ENCODE data around the gene FBRSL1. TPM values are rescaled to one million over a fixed set of nuclear protein-coding genes. Genes with fewer than 3 reads are reported as not detected.
"Not testable (repeated sequence)": the region's sequence is repeated elsewhere in the genome, so short reads cannot be mapped to it uniquely, and the experiment has no call there.

The FBRSL1 gene
- total RNA-seq (10 to 100 TPM; 12.6 to 69.5 (median 54.3) TPM), polyA plus RNA-seq (10 to 100 TPM in 1 of 2 donors, 1 to 10 TPM in 1; 3.2 to 22.2 TPM)
- long read RNA-seq, donor 1, partial matches to known transcripts, result 16 of 30 reads
- long read RNA-seq, donor 1, other reads (novel, unspliced or antisense), result 14 of 30 reads
- long read RNA-seq, donor 2, partial matches to known transcripts, result 0 of 8 reads
- long read RNA-seq, donor 2, other reads (novel, unspliced or antisense), result 8 of 8 reads
- long read RNA-seq, donor 3, partial matches to known transcripts, result 59 of 94 reads
- long read RNA-seq, donor 3, other reads (novel, unspliced or antisense), result 35 of 94 reads

DNA sequence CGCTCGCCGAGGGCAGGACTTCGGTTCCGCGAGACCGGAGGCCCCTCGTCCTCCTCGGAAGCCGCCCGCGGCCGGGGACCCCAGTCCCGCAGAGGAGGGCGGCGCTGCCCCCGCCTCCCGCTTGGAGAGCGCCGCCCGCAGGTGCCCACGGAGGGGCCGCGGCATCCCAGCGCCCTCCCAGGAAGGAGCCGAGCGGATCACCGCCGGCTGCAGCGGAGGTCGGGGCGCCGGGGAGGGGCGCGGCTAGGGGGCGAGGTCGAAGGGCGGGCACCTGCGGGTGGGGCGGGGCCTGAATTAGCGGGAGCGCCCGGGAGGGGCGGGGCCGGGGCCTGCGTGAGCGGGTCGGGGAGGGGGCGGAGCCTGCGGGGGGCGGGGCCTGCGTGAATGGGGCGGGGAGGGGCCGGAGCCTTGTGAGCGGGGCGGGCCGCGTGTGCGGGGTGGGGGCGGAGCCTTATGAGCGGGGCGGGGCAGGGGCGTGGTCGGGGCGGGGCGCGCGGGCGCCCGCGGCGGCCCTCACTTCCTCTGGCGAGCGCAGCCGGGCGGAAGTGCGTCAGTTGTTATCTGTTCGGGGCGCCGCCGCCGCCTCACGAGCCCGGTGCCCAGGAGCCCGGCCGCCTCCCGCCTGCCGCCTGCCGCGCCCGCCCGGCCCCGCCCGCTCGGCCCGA is at the start of gene FBRSL1:
Gene FBRSL1 (plus strand): TSS at position 550 of the 665 bp plus-strand sequence.
- TF ChIP-seq POLR2A (IDR thresholded peaks at IDR 0.05), result no peak
- TF ChIP-seq EP300 (IDR thresholded peaks at IDR 0.05), result no peak
- TF ChIP-seq CTCF (IDR thresholded peaks at IDR 0.05), result no peak
- H3K9me3 ChIP-seq, result no peaks in the 10 kb centered on the region
- peaks cover 29% of the 10 kb centered on the region for H3K4me1 ChIP-seq (ENCODE audit: insufficient read depth)
- H3K4me3 ChIP-seq, result peak within 1 kb of the TSS; percentile 56
- intact Hi-C loops (cut with DNase I), result loop anchor here in 1 of 4 donors (5.0 kb wide), 1 partner anchor 347 kb away; the partner anchor contains the start of genes DDX51 and NOC4L
- H3K36me3 ChIP-seq, result no peaks in the 10 kb centered on the region
- 1 to 2% (median 2%) methylated on average over 20 to 91 of the region's 96 CpGs for WGBS, 3 donors
- DNase-seq, result peak; percentile 89 to 94 (median 92)
- H3K27me3 ChIP-seq, result no peaks in the 10 kb centered on the region
- peak within 1 kb of the TSS in 1 of 2 donors; percentile 71 for H3K27ac ChIP-seq

GRCh38 chr12:132440420-132440819 is 49.5 kb upstream of the FBRSL1 start:
- H3K36me3 ChIP-seq; H3K9me3 ChIP-seq; H3K27me3 ChIP-seq; H3K4me3 ChIP-seq; DNase-seq; H3K4me1 ChIP-seq (ENCODE audit: insufficient read depth); H3K27ac ChIP-seq; intact Hi-C loops (cut with DNase I): not testable (repeated sequence)
- 82 to 87% (median 86%) methylated on average over 13 of the region's 13 CpGs for WGBS, 3 donors

GRCh38 chr12:132441871-132442863 is 47.8 kb upstream of the FBRSL1 start:
- WGBS, 3 donors, result 89 to 90% (median 89%) methylated on average over 48 of the region's 48 CpGs
- no peak for TF ChIP-seq CTCF (IDR thresholded peaks at IDR 0.05)

DNA sequence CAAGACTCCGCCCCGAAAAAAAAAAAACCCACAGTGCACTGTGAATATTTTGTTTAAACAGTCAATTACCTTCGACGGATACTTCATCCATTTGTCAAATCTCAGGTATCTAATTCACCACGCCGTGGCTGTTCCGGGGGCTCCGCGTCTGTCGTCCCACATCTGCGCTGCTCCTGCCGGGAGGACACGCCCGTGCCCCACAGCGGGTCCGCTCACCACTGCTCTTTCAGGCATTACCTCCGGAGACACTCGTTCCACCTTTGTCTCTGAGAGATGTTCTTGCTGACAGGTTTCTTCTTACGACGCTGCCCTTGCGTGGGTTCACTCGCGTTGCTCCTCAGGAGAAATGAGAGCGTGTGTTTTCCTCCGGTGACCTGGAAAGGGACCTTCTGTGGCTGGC is 46.9 kb upstream of the FBRSL1 start:
- H3K4me1 ChIP-seq (ENCODE audit: insufficient read depth), result no peaks in the 10 kb centered on the region
- DNase-seq, result no peak
- H3K9me3 ChIP-seq, result no peaks in the 10 kb centered on the region
- intact Hi-C loops (cut with DNase I), result no loop called here
- H3K36me3 ChIP-seq, result no peaks in the 10 kb centered on the region
- TF ChIP-seq EP300 (IDR thresholded peaks at IDR 0.05) (no peak), POLR2A (IDR thresholded peaks at IDR 0.05) (no peak), CTCF (IDR thresholded peaks at IDR 0.05) (no peak)
- 91 to 94% (median 93%) methylated on average over 25 of the region's 25 CpGs for WGBS, 3 donors
- no peak overlapping the region for H3K27ac ChIP-seq
- no peaks in the 10 kb centered on the region for H3K27me3 ChIP-seq
- no peak overlapping the region for H3K4me3 ChIP-seq

More at GRCh38 chr12:132441871-132442863, 47.8 kb upstream of the FBRSL1 start:
- intact Hi-C loops (cut with DNase I), result no loop called here
- no peaks in the 10 kb centered on the region for H3K4me1 ChIP-seq (ENCODE audit: insufficient read depth)
- H3K36me3 ChIP-seq, result no peaks in the 10 kb centered on the region
- H3K4me3 ChIP-seq, result no peak overlapping the region
- no peak overlapping the region for H3K27ac ChIP-seq
- H3K9me3 ChIP-seq, result no peaks in the 10 kb centered on the region
- no peaks in the 10 kb centered on the region for H3K27me3 ChIP-seq
- DNase-seq, result no peak

Measured in ovary (tissue), 10 donors.